Measurements from ENCODE around the gene C1QL1.

C1QL1 gene

DNA sequence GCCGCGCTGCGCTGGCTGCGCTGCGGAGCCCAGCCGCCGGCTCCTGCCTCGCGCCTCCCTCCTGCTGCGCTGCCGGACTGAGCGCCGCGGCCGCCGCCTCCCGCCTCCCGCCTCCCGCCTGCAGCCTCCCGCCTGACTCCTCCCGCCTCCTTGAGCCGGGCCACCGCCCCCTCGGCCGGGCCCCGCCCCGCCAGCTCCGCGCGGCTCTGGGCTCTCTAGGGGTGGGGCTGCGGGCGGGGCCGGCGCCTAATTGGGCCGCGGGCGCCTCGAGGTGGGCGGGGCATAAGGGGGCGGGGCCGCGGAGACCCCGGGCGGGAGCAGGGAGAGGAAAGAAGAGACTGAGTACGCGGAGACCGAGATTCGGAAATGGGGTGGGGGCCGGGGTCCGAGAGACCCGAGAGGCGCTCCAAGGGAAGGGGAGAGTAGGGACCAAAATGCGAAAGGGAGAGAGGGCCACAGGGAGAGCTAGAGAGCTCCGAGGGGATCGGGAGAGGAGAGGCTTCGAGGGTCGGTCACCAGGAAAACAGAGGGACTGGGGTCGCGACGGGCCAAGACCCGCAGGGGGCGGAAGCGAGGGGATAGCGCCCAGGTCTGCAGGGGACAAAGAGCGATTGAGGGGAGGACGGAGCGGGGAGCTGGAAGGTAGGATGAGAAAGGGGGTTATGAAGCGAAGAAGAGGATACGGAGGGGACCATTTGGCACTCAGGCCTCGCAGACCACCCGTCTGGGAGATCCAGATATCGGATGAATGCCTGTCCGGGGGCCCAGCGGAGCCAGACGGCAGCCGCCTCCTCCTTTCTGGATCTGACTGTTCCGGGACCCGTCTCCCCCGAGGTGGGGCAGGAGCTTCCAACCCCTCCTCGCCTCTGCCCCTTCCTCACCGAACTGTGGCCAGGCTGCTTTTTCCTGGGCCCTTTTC, at the start of gene C1QL1:
Gene C1QL1, minus strand, starts transcription at position 79 of the 919 bp plus-strand sequence. CDS start 255 bp downstream, outside the sequence.
- peak; percentile 71 to 88 for DNase-seq (ENCODE audit: low read depth in 1 of 2, low spot score in 1 of 2)

DNA sequence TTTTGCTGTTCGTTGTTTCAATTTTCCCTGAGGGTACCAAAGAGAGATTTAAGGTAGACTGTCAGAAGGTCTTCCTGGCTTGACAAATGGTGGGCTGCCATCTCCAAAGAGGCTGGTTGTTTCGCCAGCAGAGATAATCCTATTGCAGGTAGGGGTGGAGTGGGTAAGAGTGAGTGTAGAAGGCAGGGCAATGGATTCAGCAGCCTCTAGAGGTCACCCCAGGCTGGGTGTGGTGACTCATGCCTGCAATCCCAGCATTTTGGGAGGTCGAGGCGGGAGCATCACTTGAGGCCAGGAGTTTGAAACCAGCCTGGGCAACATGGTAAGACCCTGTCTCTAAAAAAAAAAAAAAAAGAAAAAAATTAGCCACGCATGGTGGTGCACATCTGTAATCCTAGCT, 48.7 kb upstream of the C1QL1 start:
- no peak for DNase-seq (ENCODE audit: low read depth in 1 of 2, low spot score in 1 of 2)

DNA sequence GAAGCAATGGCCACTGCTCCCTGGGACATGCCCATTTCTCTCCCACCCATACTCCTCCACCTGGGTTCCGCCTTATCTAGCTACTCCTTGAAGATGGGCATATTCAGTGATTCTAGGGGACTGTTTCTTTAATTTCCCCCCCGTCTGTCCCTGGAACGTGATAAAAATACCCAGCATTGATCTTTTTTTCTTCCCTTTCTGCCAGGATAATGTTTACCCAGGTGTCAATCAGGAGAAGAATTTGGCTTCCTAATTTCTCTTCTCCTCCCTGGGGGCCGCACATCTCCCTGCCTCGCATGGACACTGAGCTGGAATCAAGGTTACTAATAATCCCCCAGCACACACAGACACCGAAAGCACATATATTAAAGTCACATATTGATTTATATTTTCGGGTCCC, 48.1 kb upstream of the C1QL1 start:
- no peak for DNase-seq (ENCODE audit: low read depth in 1 of 2, low spot score in 1 of 2)

DNA sequence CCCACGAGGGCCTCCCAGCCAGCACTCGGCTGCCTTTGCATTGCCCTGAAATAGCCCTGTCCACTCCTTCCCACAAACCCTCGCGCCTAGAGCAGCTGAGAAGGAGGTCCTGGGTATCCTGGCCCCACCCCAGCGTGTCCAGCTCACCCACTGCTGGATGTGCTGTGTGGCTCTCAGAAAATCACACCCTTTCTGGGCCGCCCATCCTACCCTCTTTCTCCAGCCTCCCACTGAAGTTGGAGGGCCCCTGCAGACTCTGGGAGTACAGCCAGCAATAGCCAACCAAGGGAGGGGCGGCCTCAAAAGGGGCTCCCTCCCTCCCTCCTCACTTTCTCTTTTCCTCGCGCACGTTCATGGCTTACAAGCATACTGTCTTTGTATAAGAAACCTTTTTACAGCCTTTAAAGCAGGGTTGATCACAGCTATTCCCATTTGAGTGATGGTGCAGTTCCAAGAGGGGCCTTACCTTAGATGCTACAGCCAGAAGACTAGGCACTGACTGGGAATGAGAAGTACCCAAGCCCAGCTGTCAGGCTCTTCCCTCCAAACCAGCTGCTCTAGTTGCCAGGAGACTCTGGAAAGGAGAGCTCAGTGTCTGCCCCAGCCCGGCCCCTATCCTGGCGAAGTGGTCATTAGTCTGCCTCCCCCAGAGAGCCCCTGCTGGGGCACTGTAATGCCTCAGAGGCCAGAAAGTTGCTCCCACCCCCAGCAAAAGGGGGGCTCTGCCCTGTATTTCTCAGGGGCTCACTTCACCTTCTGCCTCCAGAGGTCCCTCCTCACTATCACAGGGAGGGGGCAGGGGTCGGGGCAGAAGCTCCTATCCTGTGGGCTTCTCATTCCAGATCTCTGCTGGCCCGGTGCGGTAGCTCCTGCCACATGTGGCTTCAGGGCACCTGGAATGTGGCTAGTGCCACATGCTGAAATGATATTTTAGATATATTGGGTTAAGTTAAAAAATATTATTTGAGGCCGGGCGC, 45.2 kb upstream of the C1QL1 start:
- DNase-seq (ENCODE audit: low read depth in 1 of 2, low spot score in 1 of 2), result no peak

DNA sequence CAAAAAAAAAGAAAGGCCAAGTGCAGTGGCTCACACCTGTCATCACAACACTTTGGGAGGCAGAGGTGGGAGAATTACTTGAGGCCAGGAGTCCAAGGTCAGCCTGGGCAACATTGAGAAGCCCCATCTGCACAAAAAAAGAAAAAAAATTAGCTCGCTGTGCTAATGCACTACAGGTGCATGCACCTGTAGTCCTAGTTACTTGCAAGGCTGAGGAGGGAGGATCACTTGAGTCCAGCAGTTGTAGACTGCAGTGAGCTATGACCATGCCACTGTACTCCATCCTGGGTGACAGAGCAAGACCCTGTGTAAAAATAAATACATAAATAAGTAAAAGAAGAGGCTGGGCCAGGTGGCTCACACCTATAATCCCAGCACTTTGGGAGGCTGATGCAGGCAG, 43.7 kb upstream of the C1QL1 start:
- DNase-seq (ENCODE audit: low read depth in 1 of 2, low spot score in 1 of 2), result no peak

GRCh38 chr17:45009676-45010467, 41.8 kb upstream of the C1QL1 start:
- no peak for DNase-seq (ENCODE audit: low read depth in 1 of 2, low spot score in 1 of 2)

GRCh38 chr17:45008216-45008615, 40.1 kb upstream of the C1QL1 start:
- no peak for DNase-seq (ENCODE audit: low read depth in 1 of 2, low spot score in 1 of 2)

DNA sequence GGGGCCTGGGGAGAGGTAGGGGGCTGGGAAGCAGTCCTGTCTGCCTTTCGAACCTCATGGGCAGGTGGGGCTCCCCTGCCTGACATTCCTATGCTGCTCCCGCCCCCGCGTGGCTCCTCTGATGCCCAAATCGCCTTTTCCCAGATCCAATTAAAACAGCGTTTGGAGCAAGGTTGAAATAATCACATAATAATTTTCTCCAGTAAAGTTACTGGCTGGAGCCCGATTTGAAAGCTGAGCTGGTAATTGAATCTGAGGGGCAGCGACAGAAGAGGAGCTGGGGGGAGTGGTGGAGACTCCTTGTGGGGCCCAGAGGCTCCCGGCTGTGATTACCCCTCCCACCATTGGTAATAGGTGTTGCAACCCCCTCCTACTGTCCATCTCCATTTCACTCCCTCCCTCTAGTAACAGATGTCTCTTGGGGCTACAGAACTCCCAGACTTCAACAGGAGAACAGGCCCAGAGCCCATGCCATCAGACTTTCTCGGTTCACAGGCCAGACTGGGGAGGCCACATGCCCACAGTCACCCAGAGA, 38.9 kb upstream of the C1QL1 start:
- DNase-seq (ENCODE audit: low read depth in 1 of 2, low spot score in 1 of 2), result no peak

DNA sequence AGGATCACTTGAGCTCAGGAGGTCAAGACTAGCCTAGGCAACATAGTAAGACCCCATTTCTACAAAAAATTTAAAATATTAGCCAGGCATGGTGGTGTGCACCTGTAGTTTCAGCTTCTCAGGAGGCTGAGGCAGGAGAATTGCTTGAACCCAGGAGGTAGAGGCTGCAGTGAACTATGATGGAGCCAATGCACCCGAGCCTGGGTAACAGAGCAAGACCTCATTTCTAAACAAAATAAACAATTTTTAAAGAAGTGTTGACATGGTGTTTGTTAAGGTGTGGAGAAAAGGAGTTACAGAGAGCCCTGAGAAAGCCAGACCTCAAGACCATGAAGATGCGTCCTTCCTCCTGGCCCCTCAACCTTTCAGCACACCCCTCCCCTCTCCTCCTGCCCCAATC, 37.6 kb upstream of the C1QL1 start:
- DNase-seq (ENCODE audit: low read depth in 1 of 2, low spot score in 1 of 2), result no peak

DNA sequence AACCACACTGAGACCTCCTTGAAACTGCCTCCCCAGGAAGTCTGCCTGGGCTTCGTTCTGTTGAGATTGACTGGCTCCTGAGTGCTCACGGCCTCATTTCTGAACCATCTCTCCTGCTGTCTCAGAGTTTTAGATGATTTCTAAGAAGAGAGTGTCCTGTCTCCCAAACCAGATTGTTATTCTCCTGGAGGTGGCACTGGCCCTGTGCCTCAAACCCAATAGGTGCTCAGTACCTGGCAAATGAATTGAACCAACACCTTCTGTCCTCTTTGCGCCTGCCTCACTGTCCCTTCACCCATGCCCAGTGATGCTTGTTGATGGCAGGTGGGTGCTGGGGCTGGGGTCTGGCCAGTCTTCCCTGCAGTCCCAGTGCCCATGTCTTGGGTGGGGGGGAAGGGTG, 36.3 kb upstream of the C1QL1 start:
- no peak for DNase-seq (ENCODE audit: low read depth in 1 of 2, low spot score in 1 of 2)

DNA sequence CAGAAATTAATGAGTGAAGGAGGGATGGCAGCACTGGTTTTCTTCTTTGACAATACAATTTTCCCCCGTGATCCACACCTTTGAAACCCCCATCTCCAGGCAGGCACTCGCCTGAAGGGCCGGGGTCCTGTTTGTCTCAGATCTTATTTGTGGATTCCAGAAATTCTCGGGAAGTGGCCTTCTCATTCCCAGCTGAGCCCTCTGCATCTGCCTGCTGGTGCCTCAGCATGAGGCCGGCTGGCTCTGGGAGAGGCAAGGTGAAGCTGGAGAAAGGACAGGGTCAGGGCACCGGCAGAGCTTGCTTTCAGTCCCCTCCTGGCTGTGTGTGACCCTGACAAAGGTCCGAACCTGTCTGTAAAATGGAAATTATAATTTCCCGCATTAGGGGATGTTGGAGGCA, 35.8 kb upstream of the C1QL1 start:
- DNase-seq (ENCODE audit: low read depth in 1 of 2, low spot score in 1 of 2), result no peak

DNA sequence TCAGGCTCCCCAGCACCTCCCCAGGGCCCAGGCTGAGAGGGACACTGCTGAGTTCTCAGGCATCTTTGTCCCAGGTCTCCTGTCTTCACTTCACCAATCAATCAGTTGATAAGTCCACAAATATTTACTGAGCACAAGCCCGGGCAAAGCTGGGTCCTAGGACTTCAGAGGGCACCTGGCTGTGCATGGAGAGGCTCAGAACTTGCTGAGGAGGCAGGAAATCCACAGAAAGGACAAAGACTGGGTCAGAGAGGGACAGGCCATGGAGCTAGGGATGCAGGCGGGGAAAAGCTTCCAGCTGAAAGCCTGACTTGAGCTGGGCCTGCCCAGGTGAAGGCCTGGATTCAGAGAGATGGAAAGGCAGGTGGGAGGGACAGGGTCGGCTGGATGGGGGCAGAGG, 33.2 kb upstream of the C1QL1 start:
- no peak for DNase-seq (ENCODE audit: low read depth in 1 of 2, low spot score in 1 of 2)

GRCh38 chr17:44999433-44999832, 31.3 kb upstream of the C1QL1 start:
- no peak for DNase-seq (ENCODE audit: low read depth in 1 of 2, low spot score in 1 of 2)

- no peak for DNase-seq (ENCODE audit: low read depth in 1 of 2, low spot score in 1 of 2)
Measured at GRCh38 chr17:44998646-44999045, 30.5 kb upstream of the C1QL1 start.

DNA sequence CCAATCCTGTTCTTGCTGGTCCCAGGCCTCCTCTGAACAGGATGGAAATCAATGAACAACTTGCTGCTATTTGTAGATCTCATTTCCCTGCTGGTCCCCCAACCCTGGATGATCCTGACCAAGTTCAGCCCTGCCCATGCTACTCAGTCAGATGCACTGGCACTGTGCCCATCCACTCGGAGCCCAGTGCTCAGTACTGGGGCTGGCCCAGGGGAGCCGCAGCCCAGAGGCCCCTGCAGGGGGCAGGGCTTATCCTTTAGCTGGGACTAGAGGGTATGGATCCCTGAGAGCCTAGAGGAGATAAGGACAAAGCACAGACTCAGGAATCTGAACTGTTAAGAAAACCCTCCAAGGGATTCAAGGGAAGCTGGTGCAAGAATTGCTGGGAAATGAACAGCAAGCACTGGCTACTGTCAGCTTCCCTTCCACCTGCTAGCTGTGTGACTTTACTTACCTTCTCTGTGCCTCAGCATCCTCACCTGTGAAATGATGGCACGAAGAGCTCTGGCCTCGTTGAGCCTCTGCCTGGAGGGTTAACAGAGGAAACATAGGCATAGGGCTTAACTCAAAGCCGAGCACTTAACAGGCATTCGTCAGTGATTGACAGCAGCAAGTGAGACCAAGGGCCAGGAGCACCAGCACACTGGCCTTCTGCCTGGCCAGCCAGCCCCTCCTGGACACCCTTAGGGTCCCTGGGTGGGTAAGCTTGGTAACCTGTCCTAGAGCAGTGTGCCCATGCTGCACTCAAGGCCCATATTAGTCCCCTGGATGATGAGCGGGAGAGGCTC, 29.8 kb upstream of the C1QL1 start:
- DNase-seq (ENCODE audit: low read depth in 1 of 2, low spot score in 1 of 2), result no peak

DNA sequence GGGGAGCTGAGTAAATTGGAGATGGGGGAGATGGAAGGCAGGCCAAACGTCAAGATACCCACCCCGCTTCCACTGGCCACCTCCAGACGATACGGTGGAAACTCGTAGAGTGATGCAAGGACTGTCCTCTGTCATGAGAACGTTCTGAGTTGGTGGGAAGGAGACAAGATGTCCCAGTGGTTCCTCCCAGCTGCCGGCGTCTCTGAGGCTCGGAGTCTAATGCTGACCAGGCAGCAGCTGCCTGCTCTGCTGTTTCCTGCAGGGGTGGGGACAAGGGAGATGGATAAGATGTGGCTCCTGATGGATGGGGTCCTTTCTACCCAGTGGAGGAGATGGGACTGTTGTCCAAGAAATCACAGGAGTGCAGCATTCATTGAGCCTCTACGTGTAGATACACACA, 28.2 kb upstream of the C1QL1 start:
- DNase-seq (ENCODE audit: low read depth in 1 of 2, low spot score in 1 of 2), result no peak

- no peak for DNase-seq (ENCODE audit: low read depth in 1 of 2, low spot score in 1 of 2)
Measured at GRCh38 chr17:44995436-44996001, 27.4 kb upstream of the C1QL1 start.

DNA sequence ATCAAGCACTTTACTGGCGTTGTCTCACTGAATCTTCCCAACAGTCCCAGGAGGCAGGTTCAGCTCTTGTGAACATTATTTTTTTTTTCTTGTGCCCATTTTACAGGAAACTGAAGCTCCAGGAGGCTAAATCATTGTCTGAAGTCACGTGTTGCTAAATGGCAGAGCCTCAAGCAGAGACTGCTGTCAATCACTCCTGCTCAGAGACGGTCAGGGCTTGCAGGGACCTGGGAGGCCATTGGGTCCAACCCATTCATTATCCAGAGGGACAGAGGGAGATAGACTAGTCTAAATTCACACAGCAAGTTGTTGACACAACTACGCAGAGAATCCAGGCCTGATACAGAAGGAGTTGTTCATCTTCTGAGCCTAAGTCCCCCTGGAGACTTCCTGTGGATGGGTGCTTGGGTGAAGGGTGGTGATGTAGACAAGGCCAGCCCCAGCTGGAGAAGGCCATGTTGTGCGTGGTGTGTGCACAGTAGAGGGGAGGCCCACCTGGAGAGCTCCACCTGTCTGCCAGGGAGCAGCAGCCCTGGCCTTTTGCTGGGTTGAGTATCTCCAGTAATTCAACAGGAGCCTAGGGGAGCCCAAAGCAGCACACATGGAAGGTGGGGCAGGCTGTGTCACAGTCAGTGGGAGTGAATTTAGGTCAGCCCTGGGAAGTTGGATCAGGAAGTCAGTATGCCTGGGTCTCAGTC, 24.3 kb upstream of the C1QL1 start:
- no peak for DNase-seq (ENCODE audit: low read depth in 1 of 2, low spot score in 1 of 2)

GRCh38 chr17:44990994-44991393, 22.9 kb upstream of the C1QL1 start:
- DNase-seq (ENCODE audit: low read depth in 1 of 2, low spot score in 1 of 2), result no peak

Data from stimulated activated CD4-positive, alpha-beta T cell treated with anti-CD3 and anti-CD28 coated beads, Interleukin-15, amount 100 ng/mL, for 1 hour (primary cell).